ENCODE measurements around the gene EFR3B. TPM values are rescaled to one million over a fixed set of nuclear protein-coding genes. Genes with fewer than 3 reads are reported as not detected.
"Not testable (repeated sequence)": the region's sequence is repeated elsewhere in the genome, so short reads cannot be mapped to it uniquely, and the experiment has no call there.

The EFR3B gene
- total RNA-seq, 3 donors from 2014 or later, result 1.0 to 2.8 (median 1.9) TPM

- peak; percentile 81 for ATAC-seq
- Histone ChIP-seq H3K4me3 (no peak overlapping the region), H3K36me3 (ENCODE audit: low read depth) (no peaks in the 10 kb centered on the region), H3K9me3 (no peaks in the 10 kb centered on the region), H3K4me1 (ENCODE audit: low read depth) (peaks cover 7% of the 10 kb centered on the region)
- DNase-seq, result peak; percentile 60 to 79 (median 61)
- TF ChIP-seq CTCF (IDR thresholded peaks at IDR 0.05), result no peak
- intact Hi-C loops (cut with DNase I, micrococcal nuclease), result no loop called here
Observed at GRCh38 chr2:25131567-25132298, 89.9 kb downstream of the EFR3B start.

GRCh38 chr2:25132299-25132635 is 90.4 kb downstream of the EFR3B start:
- intact Hi-C loops (cut with DNase I, micrococcal nuclease), result no loop called here
- ATAC-seq (no peak), DNase-seq (no peak)
- Histone ChIP-seq H3K36me3 (ENCODE audit: low read depth) (no peaks in the 10 kb centered on the region), H3K4me1 (ENCODE audit: low read depth) (peaks cover 7% of the 10 kb centered on the region), H3K4me3 (no peak overlapping the region), H3K9me3 (no peaks in the 10 kb centered on the region)
- TF ChIP-seq CTCF (IDR thresholded peaks at IDR 0.05), result no peak

GRCh38 chr2:25132693-25133092 is 90.8 kb downstream of the EFR3B start:
- H3K36me3 ChIP-seq (ENCODE audit: low read depth), result no peaks in the 10 kb centered on the region
- no peak for ATAC-seq
- no peak for DNase-seq
- no peak overlapping the region for H3K4me3 ChIP-seq
- H3K9me3 ChIP-seq, result no peaks in the 10 kb centered on the region
- peaks cover 7% of the 10 kb centered on the region for H3K4me1 ChIP-seq (ENCODE audit: low read depth)
- TF ChIP-seq CTCF (IDR thresholded peaks at IDR 0.05), result no peak
- intact Hi-C loops (cut with DNase I, micrococcal nuclease), result no loop called here

- intact Hi-C loops (cut with DNase I, micrococcal nuclease); H3K4me3 ChIP-seq; ATAC-seq; DNase-seq; H3K36me3 ChIP-seq (ENCODE audit: low read depth); H3K4me1 ChIP-seq (ENCODE audit: low read depth); H3K9me3 ChIP-seq: not testable (repeated sequence)
Observed at GRCh38 chr2:25140535-25140934, 98.7 kb downstream of the EFR3B start.

- no peaks in the 10 kb centered on the region for H3K9me3 ChIP-seq
- no peak for DNase-seq
- no peak for TF ChIP-seq CTCF (IDR thresholded peaks at IDR 0.05)
- ATAC-seq, result no peak
- no peaks in the 10 kb centered on the region for H3K36me3 ChIP-seq (ENCODE audit: low read depth)
- intact Hi-C loops (cut with DNase I, micrococcal nuclease), result no loop called here
- no peaks in the 10 kb centered on the region for H3K4me1 ChIP-seq (ENCODE audit: low read depth)
- no peak overlapping the region for H3K4me3 ChIP-seq
Observed at GRCh38 chr2:25141120-25141519, 99.2 kb downstream of the EFR3B start.

GRCh38 chr2:25145803-25146202 is 103.9 kb downstream of the EFR3B start:
- DNase-seq (no peak), ATAC-seq (no peak)
- Histone ChIP-seq H3K4me3 (no peak overlapping the region), H3K9me3 (no peaks in the 10 kb centered on the region), H3K36me3 (ENCODE audit: low read depth) (no peaks in the 10 kb centered on the region), H3K4me1 (ENCODE audit: low read depth) (no peaks in the 10 kb centered on the region)
- no peak for TF ChIP-seq CTCF (IDR thresholded peaks at IDR 0.05)
- intact Hi-C loops (cut with DNase I, micrococcal nuclease), result no loop called here

Data from mucosa of descending colon (tissue), 3 donors.